Measurements from ENCODE around the gene PLCH2.

Gene PLCH2

GRCh38 chr1:2480986-2481364 lies 4.9 kb downstream of the PLCH2 start:
- no peaks in the 10 kb centered on the region for H3K27me3 ChIP-seq (ENCODE audit: insufficient read depth, low read length, poor library complexity)
- no peak overlapping the region for H2AFZ ChIP-seq (ENCODE audit: low read depth, low read length)
- H4K20me1 ChIP-seq (ENCODE audit: insufficient read depth, low read length), result peaks cover 25% of the 10 kb centered on the region
- no peaks in the 10 kb centered on the region for H3K4me1 ChIP-seq (ENCODE audit: insufficient read depth, low read length)
- no peak overlapping the region for H3K9ac ChIP-seq (ENCODE audit: low read depth, low read length)
- no peaks in the 10 kb centered on the region for H3K79me2 ChIP-seq (ENCODE audit: insufficient read depth, low read length)
- ATAC-seq (ENCODE audit: insufficient read depth, low read depth) (no peak), DNase-seq (no peak)
- H3K36me3 ChIP-seq (ENCODE audit: insufficient read depth, low read length), result no peaks in the 10 kb centered on the region
- H3K4me3 ChIP-seq (ENCODE audit: low read depth in 1 of 2, low read length in 2 of 2), result no peak overlapping the region
- TF ChIP-seq CTCF (IDR thresholded peaks at IDR 0.05; ENCODE audit: borderline replicate concordance, extremely low read depth, low read length, poor library complexity, severe bottlenecking), result no peak
- no peak for TF ChIP-seq EZH2 (IDR thresholded peaks at IDR 0.05; ENCODE audit: borderline replicate concordance, low read depth, low read length, severe bottlenecking)
- no peak overlapping the region for H3K4me2 ChIP-seq (ENCODE audit: insufficient read depth, low read length)
- no peak overlapping the region for H3K27ac ChIP-seq (ENCODE audit: low read length)
- no peaks in the 10 kb centered on the region for H3K9me3 ChIP-seq (ENCODE audit: insufficient read depth, low read length, severe bottlenecking)

- H3K4me1 ChIP-seq (ENCODE audit: insufficient read depth, low read length), result no peaks in the 10 kb centered on the region
- ATAC-seq (ENCODE audit: insufficient read depth, low read depth), result no peak
- TF ChIP-seq EZH2 (IDR thresholded peaks at IDR 0.05; ENCODE audit: borderline replicate concordance, low read depth, low read length, severe bottlenecking) (no peak), CTCF (IDR thresholded peaks at IDR 0.05; ENCODE audit: borderline replicate concordance, extremely low read depth, low read length, poor library complexity, severe bottlenecking) (no peak)
Observed at GRCh38 chr1:2481885-2482284, 5.8 kb downstream of the PLCH2 start.

DNA sequence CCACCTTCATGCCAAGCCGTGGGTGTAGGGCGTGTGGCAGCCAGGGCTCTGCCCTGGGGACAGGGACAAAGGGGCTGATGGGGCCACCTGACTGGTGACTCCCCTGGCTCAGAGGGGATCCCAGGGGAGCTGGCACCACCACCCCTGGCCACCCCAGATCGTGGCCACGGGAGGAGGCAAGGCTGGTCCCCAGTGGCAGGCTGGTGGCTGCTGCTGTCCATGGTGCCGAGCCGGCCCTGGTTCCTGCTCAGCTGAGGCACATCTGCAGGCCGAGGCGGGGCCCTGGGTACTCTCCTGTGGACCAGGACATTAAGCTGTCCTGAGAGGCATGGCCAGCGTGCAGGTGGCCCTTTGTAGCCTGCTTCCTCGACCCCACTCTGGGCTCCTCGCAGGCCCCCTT lies 6.5 kb downstream of the PLCH2 start:
- no peaks in the 10 kb centered on the region for H3K27me3 ChIP-seq (ENCODE audit: insufficient read depth, low read length, poor library complexity)
- H3K4me1 ChIP-seq (ENCODE audit: insufficient read depth, low read length), result no peaks in the 10 kb centered on the region
- H3K9ac ChIP-seq (ENCODE audit: low read depth, low read length), result no peak overlapping the region
- DNase-seq (no peak), ATAC-seq (ENCODE audit: insufficient read depth, low read depth) (no peak)
- H3K4me2 ChIP-seq (ENCODE audit: insufficient read depth, low read length), result no peak overlapping the region
- H3K36me3 ChIP-seq (ENCODE audit: insufficient read depth, low read length), result no peaks in the 10 kb centered on the region
- TF ChIP-seq EZH2 (IDR thresholded peaks at IDR 0.05; ENCODE audit: borderline replicate concordance, low read depth, low read length, severe bottlenecking) (no peak), CTCF (IDR thresholded peaks at IDR 0.05; ENCODE audit: borderline replicate concordance, extremely low read depth, low read length, poor library complexity, severe bottlenecking) (no peak)
- H3K9me3 ChIP-seq (ENCODE audit: insufficient read depth, low read length, severe bottlenecking), result no peaks in the 10 kb centered on the region
- H3K79me2 ChIP-seq (ENCODE audit: insufficient read depth, low read length), result no peaks in the 10 kb centered on the region
- no peak overlapping the region for H3K4me3 ChIP-seq (ENCODE audit: low read depth in 1 of 2, low read length in 2 of 2)
- H3K27ac ChIP-seq (ENCODE audit: low read length), result no peak overlapping the region
- H2AFZ ChIP-seq (ENCODE audit: low read depth, low read length), result no peak overlapping the region
- peaks cover 22% of the 10 kb centered on the region for H4K20me1 ChIP-seq (ENCODE audit: insufficient read depth, low read length)

More at GRCh38 chr1:2481885-2482284, 5.8 kb downstream of the PLCH2 start:
- Histone ChIP-seq H3K79me2 (ENCODE audit: insufficient read depth, low read length) (no peaks in the 10 kb centered on the region), H3K9me3 (ENCODE audit: insufficient read depth, low read length, severe bottlenecking) (no peaks in the 10 kb centered on the region), H3K4me3 (ENCODE audit: low read depth in 1 of 2, low read length in 2 of 2) (no peak overlapping the region), H3K36me3 (ENCODE audit: insufficient read depth, low read length) (no peaks in the 10 kb centered on the region), H4K20me1 (ENCODE audit: insufficient read depth, low read length) (peaks cover 25% of the 10 kb centered on the region), H3K9ac (ENCODE audit: low read depth, low read length) (no peak overlapping the region), H3K4me2 (ENCODE audit: insufficient read depth, low read length) (no peak overlapping the region), H3K27me3 (ENCODE audit: insufficient read depth, low read length, poor library complexity) (no peaks in the 10 kb centered on the region), H2AFZ (ENCODE audit: low read depth, low read length) (no peak overlapping the region), H3K27ac (ENCODE audit: low read length) (no peak overlapping the region)
- DNase-seq, result no peak

GRCh38 chr1:2483026-2483425 lies 6.9 kb downstream of the PLCH2 start:
- H3K27me3 ChIP-seq (ENCODE audit: insufficient read depth, low read length, poor library complexity), result no peaks in the 10 kb centered on the region
- H3K9me3 ChIP-seq (ENCODE audit: insufficient read depth, low read length, severe bottlenecking), result no peaks in the 10 kb centered on the region
- no peak overlapping the region for H3K4me3 ChIP-seq (ENCODE audit: low read depth in 1 of 2, low read length in 2 of 2)
- no peak overlapping the region for H2AFZ ChIP-seq (ENCODE audit: low read depth, low read length)
- no peaks in the 10 kb centered on the region for H3K79me2 ChIP-seq (ENCODE audit: insufficient read depth, low read length)
- ATAC-seq (ENCODE audit: insufficient read depth, low read depth) (no peak), DNase-seq (no peak)
- H3K4me1 ChIP-seq (ENCODE audit: insufficient read depth, low read length), result no peaks in the 10 kb centered on the region
- H3K4me2 ChIP-seq (ENCODE audit: insufficient read depth, low read length), result no peak overlapping the region
- TF ChIP-seq EZH2 (IDR thresholded peaks at IDR 0.05; ENCODE audit: borderline replicate concordance, low read depth, low read length, severe bottlenecking) (no peak), CTCF (IDR thresholded peaks at IDR 0.05; ENCODE audit: borderline replicate concordance, extremely low read depth, low read length, poor library complexity, severe bottlenecking) (no peak)
- no peak overlapping the region for H3K27ac ChIP-seq (ENCODE audit: low read length)
- H3K36me3 ChIP-seq (ENCODE audit: insufficient read depth, low read length), result no peaks in the 10 kb centered on the region
- H4K20me1 ChIP-seq (ENCODE audit: insufficient read depth, low read length), result peaks cover 22% of the 10 kb centered on the region
- H3K9ac ChIP-seq (ENCODE audit: low read depth, low read length), result no peak overlapping the region

All from DND-41 (cell line).